Measurements from ENCODE around the gene DDN.

The DDN gene

GRCh38 chr12:48999371-49000131 is at the start of gene DDN:
DDN (minus strand) TSS chr12:48999375; CDS start chr12:48999287, 88 bp downstream.
- DNase-seq = peak; percentile 39

DNA sequence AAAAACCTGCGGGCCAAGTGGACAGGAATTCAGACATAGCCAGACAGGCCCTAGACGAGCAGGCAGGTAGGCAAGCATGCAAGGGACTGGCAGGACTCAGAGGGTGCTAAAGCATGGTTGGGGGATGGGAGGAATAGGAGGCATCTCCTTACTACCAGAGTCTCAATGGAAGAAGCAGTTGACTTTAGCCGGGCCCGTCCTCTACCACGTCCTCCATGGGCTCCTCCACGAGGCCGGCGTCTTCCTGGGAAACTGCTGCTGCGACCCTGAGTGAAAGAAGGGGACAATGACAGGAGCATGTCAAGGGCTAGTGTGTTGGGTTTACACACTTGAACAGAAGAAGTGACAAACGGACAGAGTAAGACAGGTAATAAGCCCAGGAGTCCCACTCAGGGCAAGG is 49.8 kb upstream of the DDN start:
- no peak for DNase-seq

DNA sequence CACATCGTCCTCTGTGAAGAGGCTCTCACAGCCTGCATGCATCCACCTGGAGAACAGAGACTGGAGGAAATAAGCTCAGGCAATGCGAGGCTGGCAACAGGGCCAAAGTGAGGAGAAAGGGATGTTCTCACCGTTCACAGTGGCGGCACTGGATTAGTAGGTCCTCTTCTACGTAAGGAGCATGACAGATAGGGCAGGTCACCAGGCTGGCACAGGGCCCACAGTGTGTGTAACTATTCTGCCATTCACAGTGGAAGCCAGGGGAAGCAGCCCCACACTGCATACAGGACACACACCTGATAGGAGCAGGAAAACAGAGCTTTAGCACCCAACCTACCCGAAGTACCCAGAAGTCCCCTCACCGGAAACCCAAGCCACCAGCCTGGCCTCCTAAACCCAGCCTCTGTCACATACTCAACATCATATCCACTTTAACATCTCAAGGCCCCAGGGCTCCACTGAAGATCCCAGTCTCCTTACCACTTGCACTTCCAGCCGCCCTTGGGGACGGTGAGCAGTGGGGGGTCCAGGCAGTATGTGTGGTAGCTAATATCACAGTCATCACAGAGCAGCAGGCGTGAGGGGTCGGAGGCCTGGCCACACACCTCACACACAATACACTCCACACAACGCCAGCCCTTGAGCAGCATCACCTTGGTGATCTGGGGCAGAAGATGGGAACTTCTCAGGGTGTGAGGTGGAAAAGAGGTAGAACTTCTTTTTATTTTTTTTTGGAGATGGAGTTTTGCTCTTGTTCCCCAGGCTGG is 47.1 kb upstream of the DDN start:
- no peak for DNase-seq

- no peak for DNase-seq
These were observed 45.5 kb upstream of the DDN start for GRCh38 chr12:49044660-49045059.

DNA sequence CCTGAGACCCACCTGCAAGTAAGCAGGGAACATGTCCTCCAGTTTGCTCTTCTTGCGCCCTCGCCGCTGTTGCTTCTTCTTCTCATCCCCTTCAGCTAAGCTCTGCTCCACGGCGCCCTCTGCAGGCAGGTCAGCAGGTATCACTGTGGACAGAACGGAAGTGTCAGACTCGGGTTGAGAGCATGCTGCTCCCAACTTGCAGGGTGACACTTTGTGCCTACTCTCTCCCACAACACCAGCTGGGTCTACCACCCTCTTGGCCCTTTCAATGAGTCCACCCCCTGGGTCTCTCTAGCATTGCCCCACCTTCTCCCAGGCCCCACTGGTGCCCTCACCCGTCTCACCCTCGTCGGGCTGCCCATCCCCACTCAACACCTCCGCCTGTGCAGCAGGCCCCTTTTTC is 44.7 kb upstream of the DDN start:
- no peak for DNase-seq

GRCh38 chr12:49043241-49043640 is 44.1 kb upstream of the DDN start:
- DNase-seq = no peak

- DNase-seq = no peak
These were observed 42.8 kb upstream of the DDN start for GRCh38 chr12:49041881-49042484.

DNA sequence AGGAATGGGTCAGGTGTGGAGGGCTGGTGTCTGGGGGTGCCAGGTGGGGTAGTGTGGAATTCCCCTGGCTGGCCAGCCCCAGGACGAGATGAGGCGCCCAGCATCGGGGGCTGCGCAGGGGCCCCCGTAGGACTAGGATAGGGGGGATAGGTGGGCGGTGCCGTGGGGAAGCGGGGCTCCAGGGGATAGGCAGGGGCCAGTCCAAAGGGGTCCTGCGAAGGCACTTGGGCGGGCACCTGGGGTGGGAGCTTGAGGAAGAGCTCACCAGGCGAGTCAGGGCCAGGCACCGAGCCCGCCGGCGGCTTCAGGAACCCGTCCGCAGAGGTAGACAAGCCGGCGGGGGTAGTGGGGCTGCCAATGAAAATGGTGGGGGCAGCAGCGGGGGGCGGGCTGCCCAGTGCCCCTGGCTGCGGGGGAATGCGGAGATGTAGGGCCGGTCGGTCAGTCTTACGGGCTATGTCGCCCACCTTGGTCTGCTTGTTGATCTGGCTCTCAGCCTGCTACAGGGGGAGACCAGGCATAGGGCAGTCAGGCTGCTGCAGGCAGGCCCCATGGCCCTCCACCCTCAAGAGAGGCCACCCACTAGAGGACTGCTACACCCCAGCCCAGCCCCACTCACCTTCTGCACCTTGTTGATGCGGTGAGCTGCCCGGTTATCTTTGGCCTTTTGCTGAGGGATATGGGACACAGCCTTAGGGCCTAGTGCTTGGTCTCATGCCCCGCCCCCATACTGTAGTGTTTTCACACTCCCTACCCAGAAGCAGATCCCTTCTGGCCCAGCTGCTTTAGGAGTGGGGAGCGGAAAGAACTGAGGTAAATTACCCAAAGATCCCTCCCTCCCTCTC is 42.1 kb upstream of the DDN start:
- no peak for DNase-seq

DNA sequence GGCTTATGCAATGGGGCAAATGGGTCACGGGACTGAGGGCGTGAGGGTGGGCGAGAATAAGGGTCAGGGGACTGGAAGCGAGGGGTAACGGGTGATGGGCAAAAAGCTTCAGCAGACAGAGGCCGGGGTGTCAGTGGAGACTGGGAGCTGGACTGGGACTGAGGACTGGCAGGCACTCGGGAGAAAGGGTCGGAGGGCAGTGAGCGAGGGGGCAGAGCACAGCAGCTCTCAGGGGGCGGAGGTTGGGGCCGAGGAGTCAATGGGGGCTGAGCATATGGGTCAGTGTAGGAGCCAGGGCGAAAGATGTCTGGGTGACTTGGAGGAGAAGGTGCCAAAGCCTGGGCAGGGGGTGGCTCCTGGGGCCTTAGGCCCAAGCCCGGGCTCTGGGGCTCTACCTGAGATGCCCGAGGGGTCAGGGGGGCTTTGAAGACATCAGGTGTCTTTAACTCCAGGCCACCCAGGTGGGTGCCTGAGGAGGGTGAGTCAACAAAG is 41.2 kb upstream of the DDN start:
- DNase-seq = no peak

- DNase-seq = no peak
These were observed 40.5 kb upstream of the DDN start for GRCh38 chr12:49039421-49040363.

DNA sequence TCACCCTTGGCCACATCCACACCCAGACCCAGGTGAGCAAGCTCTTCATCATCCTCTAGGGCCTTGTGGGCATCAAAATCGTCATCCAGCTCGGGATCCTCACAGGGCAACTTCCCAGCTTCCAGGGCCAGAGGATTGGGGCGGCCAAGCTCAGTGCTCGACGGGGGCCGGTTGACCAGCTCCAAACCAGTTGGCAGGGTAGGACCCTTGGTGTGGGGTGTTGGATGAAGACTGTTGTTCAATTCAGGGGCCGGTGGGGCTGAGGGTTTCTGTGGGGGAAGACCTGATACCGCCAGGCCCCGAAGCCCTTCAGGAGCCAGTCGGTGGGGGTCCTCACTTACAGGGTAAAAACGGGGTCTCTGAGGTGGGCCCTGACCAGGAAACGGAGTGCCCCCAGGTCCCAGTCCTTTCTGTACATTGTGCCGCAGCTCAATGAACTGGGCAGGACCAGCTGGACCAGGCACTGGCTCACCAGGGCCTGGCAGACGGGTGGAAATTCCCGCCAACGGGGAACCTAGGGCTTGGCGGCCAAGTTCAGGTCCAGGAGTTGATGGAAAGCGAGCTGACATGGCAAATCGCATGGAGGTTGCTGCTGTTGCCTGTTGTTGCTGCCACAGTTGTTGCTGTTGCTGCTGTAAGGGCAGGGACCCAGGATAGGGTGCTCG is 39.2 kb upstream of the DDN start:
- no peak for DNase-seq

DNA sequence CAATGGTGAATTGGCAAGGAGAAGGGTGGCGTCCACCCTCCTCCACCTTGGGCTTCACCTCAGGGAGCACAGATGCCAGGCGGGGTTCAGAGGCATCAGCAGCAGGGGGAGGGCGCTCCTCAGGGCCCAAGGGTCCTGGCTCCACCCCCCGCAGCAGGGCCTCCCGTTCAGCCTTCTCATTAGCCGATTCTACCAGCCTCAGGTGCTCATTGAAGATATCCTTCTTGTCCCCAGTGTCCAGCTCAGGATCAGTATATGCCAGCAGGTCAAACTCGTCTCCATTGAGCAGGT is 38.7 kb upstream of the DDN start:
- DNase-seq = no peak

- DNase-seq = no peak
These were observed 38.2 kb upstream of the DDN start for GRCh38 chr12:49037111-49037946.

DNA sequence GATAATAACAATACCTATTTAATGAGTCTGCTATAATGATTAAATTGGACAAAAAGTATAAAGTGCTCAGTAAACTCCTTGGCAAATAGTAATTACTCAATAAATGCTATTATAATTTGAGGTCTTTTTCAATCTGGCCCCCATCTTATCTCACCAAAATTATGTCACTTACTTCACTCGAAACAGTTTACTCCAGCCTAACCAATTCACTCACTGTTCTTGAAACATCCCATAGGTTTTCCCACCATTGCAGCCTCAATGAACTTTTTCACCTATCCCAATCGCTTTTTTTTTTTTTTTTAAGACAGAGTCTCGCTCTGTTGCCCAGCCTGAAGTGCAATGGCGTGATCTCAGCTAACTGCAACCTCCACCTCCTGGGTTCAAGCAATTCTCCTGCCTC is 36.9 kb upstream of the DDN start:
- no peak for DNase-seq

GRCh38 chr12:49034286-49034622 is 35.1 kb upstream of the DDN start:
- no peak for DNase-seq

DNA sequence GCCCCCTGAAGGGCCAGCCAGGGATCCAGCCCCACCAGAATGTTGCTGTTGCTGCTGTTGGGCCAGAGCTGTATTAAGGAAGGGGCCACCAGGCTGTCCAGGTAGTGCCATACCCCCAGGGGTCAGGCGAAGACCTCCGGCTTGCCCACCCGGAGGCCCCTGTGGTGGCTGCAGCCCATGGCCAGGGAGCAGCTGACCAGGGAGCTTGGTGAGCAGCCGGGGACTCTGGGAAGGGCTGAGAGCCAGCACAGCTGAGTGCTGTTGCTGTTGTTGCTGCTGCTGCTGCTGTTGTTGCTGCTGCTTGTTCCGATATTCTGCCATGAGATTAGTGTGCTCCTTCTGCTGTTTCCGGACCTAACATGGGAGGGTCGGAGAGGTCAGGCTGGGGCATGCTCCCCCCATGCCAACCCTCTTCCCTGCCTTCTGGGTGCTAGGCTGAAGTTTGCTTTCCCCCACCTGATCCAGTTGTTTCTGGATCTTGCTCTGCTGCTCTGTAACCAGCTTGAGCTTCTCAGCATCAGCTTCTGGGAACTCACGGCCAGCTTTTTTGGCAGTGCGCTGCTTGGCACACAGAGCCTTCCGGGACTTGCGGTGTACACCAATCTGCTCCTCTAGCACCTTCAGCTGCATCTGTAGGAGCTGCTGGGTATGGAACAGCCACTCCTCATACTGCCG is 34.6 kb upstream of the DDN start:
- DNase-seq = no peak

GRCh38 chr12:49032679-49033447 is 33.7 kb upstream of the DDN start:
- DNase-seq = no peak

GRCh38 chr12:49032276-49032675 is 33.1 kb upstream of the DDN start:
- DNase-seq = no peak

DNA sequence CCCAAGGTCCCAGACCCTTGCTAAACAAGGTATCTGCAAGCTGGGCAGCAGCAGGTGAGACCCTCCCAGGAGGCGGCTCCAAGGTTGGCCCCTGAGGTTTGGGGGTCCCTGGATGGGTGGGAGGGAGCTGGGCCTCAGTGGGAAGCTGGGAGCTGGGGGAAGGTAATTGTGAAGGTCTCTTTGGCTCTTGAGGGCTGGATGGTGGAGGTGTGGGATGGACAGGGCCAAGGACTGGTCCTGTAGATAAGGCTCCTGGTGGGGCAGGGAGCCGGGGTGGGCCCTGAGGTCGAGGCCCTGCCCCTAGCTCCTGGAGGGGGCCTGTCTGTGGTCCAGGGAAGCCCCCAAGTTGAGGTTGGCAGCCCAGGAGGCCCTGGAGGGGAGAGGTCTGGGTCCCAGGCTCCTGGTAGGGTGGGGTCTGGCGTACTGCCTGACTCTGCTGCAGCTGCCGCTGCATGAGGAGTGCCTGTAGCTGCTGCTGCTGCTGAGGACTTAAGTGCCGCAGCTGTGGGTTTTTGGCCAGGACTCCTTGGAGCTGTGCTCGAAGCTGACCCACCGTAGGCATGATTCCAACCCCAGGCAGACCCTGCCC is 32.5 kb upstream of the DDN start:
- DNase-seq = no peak

All from DMS79 (cell line).